Upper lobe of left lung (tissue), 6 donors: Measurements from ENCODE around the gene RASD2. TPM values are rescaled to one million over a fixed set of nuclear protein-coding genes. Genes with fewer than 3 reads are reported as not detected.

Source experiments
- ATAC-seq, 2 donors: fragments of 200-7000 bp; cut with Tn5 transposase; one replicate each; pipeline ENCODE4 v1.9.1; 2022; ENCODE audit warnings: mild to moderate bottlenecking in 2 of 2, moderate library complexity in 2 of 2; ENCODE audit not compliant: low FRiP score in 2 of 2
- DNase-seq, 2 donors: peaks; one replicate each; pipeline ENCODE4 v3.0.0-alpha.2; 2019 to 2020
- H3K27ac ChIP-seq, 4 donors: fragments of 200-600 bp; sonication (generic); one replicate each; pipeline ENCODE4 v1.5.1; 2016 to 2019
- H3K27me3 ChIP-seq, 4 donors: fragments of 200-600 bp; sonication (generic); one replicate each; pipeline ENCODE4 v1.5.1; 2017 to 2019
- H3K36me3 ChIP-seq, 4 donors: fragments of 200-600 bp; sonication (generic); one replicate each; pipeline ENCODE4 v1.5.1; 2016 to 2019
- H3K4me1 ChIP-seq, 4 donors: fragments of 200-600 bp; sonication (generic); one replicate each; pipeline ENCODE4 v1.5.1; 2018 to 2019
- H3K4me3 ChIP-seq, 4 donors: fragments of 200-600 bp; sonication (generic); one replicate each; pipeline ENCODE4 v1.5.1; 2017 to 2019; ENCODE audit warnings: mild to moderate bottlenecking in 2 of 4, moderate library complexity in 1 of 4
- H3K9me3 ChIP-seq, 4 donors: fragments of 200-600 bp; sonication (generic); one replicate each; pipeline ENCODE4 v1.5.1; 2018 to 2019
- CTCF ChIP-seq, 6 experiments: fragments of 450-650 bp in 4 of 6; fragments of 200-600 bp in 2 of 6; sonication (generic) in 2 of 6; IDR thresholded peaks; one replicate each; pipeline ENCODE4 v1.5.1; 2016 to 2019; ENCODE audit warnings: antibody characterized with exemption in 6 of 6
- EP300 ChIP-seq, 4 donors: sonication (generic); formaldehyde crosslinking; IDR thresholded peaks; one replicate each; pipeline ENCODE4 v1.5.1; 2017; ENCODE audit warnings: antibody characterized with exemption in 4 of 4, control low read depth in 2 of 4
- POLR2A ChIP-seq, 4 donors: fragments of 450-650 bp; IDR thresholded peaks; one replicate each; pipeline ENCODE4 v1.5.1; 2016 to 2017; ENCODE audit warnings: antibody characterized with exemption in 4 of 4, mild to moderate bottlenecking in 2 of 4
- POLR2AphosphoS5 ChIP-seq, 2 donors: sonication (generic); formaldehyde crosslinking; IDR thresholded peaks; one replicate each; pipeline ENCODE4 v1.5.1; 2017; ENCODE audit warnings: antibody characterized with exemption in 2 of 2
- WGBS, 2 donors: methylation state at CpG; one replicate each; pipeline ENCODE4 v1.1.5; 2017 to 2018; 5-methylcytosine and 5-hydroxymethylcytosine counted together
- total RNA-seq, 6 donors: library from RNA; depleted of rRNA in 4 of 6; stranded (reverse); fragments of >200 nt in 4 of 6; gene quantifications; one replicate each; pipeline versions ENCODE4 v1.1.0 to v1.2.1, GENCODE V29; 2016 to 2021
- donor health status: DM: no; HTN: no; CAD: no; lungs with moderate emphysema.
- donor health status: DM: no; HTN: yes; CAD: no; lungs with severe emphysema.

The RASD2 gene
- total RNA-seq, 6 donors from 2014 or later, result 0.49 to 4.2 (median 1.7) TPM

DNA sequence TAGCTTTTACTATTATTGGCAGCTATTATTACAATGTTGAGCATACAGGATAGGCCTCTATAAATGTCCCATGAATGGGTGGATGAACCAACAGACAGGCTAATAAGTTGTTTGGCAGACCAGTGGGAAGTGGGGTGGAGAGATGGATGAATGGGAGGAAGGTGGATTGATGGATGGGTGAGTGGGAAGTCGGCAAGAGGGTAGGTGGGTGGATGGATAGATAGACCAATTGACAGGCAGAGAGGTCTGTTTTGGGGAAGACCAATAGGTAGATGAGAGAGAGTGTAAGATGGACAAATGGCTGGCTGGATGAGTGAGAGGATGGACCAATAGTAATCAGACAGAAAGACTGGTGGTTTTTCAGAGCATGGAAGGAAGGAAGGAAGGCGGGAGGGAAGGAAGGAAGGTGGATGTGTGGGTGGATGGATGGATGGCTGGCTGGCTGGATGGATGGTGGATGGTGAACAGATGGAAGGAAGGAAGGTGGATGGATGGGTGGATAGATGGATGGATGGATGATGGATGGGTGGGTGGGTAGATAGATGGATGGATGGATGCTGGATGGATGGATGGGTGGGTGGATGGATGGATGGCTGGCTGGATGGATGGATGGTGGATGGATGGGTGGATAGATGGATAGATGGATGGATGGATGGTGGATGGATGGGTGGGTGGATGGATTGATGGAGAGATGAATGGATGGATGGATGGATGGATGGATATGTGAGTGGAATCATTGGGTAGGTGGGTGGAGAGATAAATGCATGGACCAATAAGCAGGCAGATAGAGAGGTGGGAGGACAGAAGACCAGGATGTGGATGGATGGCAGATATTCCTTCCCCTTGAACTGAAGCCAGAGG is 37.4 kb downstream of the RASD2 start:
- Histone ChIP-seq H3K9me3 (no peaks in the 10 kb centered on the region), H3K27me3 (no peaks in the 10 kb centered on the region), H3K36me3 (no peaks in the 10 kb centered on the region), H3K4me1 (no peaks in the 10 kb centered on the region), H3K4me3 (no peak overlapping the region), H3K27ac (no peak overlapping the region)
- DNase-seq (no peak), ATAC-seq (no peak)
- WGBS, 2 donors, result 81 to 84% methylated on average over 2 of the region's 2 CpGs
- TF ChIP-seq POLR2AphosphoS5 (IDR thresholded peaks at IDR 0.05), result no peak
- no peak for TF ChIP-seq CTCF (IDR thresholded peaks at IDR 0.05)
- TF ChIP-seq EP300 (IDR thresholded peaks at IDR 0.05), result no peak
- TF ChIP-seq POLR2A (IDR thresholded peaks at IDR 0.05), result no peak

DNA sequence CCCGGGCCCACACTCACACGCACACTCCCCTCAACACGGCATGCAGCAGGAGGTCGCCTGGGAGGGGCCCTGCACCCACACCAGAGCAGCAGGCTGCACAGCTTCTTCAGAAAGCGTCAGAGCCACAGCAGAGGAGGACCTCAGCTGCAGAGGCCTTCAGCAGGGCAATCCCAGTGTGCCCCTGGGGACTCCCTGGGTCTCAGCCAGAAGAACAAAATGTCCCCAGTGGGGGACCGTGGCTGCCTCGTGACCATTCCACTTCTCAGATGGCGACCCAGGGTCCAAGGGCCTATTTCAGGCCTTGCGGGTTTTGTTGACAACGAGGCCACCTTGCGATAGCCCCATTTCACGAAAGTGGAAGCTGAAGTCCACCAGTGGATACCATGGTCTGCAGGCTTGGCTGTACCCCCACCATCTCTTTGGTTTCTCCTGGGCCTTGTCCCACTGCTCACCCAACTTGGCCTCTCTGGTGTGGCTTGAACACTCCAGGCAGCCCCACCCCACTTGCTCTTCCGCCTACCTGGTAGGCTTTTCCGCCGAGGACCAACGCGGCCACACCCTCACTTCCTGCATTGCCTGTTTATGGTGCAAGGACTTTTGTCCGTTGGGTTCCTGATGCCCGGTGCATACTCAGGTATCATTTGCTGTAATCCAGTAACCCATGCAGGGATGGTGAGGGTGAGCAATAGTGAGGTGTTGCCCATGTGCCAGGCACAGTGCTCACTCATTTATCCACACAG is 38.4 kb downstream of the RASD2 start:
- no peaks in the 10 kb centered on the region for H3K36me3 ChIP-seq
- no peaks in the 10 kb centered on the region for H3K27me3 ChIP-seq
- H3K4me1 ChIP-seq, result no peaks in the 10 kb centered on the region
- no peak overlapping the region for H3K4me3 ChIP-seq
- ATAC-seq (no peak), DNase-seq (no peak)
- H3K27ac ChIP-seq, result no peak overlapping the region
- no peak for TF ChIP-seq CTCF (IDR thresholded peaks at IDR 0.05)
- no peak for TF ChIP-seq POLR2A (IDR thresholded peaks at IDR 0.05)
- peak in 1 of 4 donors; percentile 79 for TF ChIP-seq EP300 (IDR thresholded peaks at IDR 0.05)
- WGBS, 2 donors, result 78 to 79% methylated on average over 16 to 19 of the region's 19 CpGs
- H3K9me3 ChIP-seq, result no peaks in the 10 kb centered on the region

- Histone ChIP-seq H3K4me3 (no peak overlapping the region), H3K36me3 (no peaks in the 10 kb centered on the region), H3K4me1 (no peaks in the 10 kb centered on the region), H3K27ac (no peak overlapping the region), H3K27me3 (no peaks in the 10 kb centered on the region), H3K9me3 (no peaks in the 10 kb centered on the region)
- WGBS, 2 donors, result 89 to 92% methylated on average over 5 to 10 of the region's 10 CpGs
- TF ChIP-seq POLR2AphosphoS5 (IDR thresholded peaks at IDR 0.05) (no peak), POLR2A (IDR thresholded peaks at IDR 0.05) (no peak), CTCF (IDR thresholded peaks at IDR 0.05) (no peak), EP300 (IDR thresholded peaks at IDR 0.05) (peak in 1 of 4 donors; percentile 16)
- ATAC-seq, result no peak
- DNase-seq, result no peak
These were observed 39.9 kb downstream of the RASD2 start for GRCh38 chr22:35580351-35581022.

DNA sequence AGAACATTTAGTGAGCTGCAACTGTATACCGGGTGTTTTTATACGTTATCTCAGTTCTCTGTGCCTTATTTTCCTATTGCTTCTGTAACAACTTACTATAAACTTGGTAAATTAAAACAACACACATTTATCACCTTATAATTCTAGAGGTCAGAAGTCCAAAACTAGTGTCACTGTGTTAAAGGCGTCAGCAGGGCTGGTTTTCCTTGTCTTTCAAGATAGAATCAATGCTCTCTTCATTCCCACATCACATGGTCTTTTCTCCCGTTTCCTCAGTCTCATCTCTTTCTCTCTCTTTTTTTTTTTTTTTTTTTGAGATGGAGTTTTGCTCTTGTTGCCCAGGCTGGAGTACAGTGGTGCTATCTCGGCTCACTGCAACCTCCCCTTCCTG is 40.4 kb downstream of the RASD2 start:
- no peak for TF ChIP-seq POLR2A (IDR thresholded peaks at IDR 0.05)
- no peak for TF ChIP-seq CTCF (IDR thresholded peaks at IDR 0.05)
- no peak for TF ChIP-seq EP300 (IDR thresholded peaks at IDR 0.05)
- no peak for TF ChIP-seq POLR2AphosphoS5 (IDR thresholded peaks at IDR 0.05)
- Histone ChIP-seq H3K36me3 (no peaks in the 10 kb centered on the region), H3K9me3 (no peaks in the 10 kb centered on the region), H3K27me3 (no peaks in the 10 kb centered on the region), H3K4me3 (no peak overlapping the region), H3K4me1 (no peaks in the 10 kb centered on the region), H3K27ac (no peak overlapping the region)
- no peak for ATAC-seq
- DNase-seq, result no peak
- 79 to 87% methylated on average over 5 of the region's 5 CpGs for WGBS, 2 donors
